HG03432 (cell line): Measurements from ENCODE around the gene FAM204A.

Source experiments
- ATAC-seq: cut with Tn5 transposase; IDR thresholded peaks from one replicate; pipeline ENCODE4 v1.9.1; 2021; ENCODE audit warnings: mild to moderate bottlenecking, moderate library complexity; ENCODE audit not compliant: unreplicated experiment

The FAM204A gene

DNA sequence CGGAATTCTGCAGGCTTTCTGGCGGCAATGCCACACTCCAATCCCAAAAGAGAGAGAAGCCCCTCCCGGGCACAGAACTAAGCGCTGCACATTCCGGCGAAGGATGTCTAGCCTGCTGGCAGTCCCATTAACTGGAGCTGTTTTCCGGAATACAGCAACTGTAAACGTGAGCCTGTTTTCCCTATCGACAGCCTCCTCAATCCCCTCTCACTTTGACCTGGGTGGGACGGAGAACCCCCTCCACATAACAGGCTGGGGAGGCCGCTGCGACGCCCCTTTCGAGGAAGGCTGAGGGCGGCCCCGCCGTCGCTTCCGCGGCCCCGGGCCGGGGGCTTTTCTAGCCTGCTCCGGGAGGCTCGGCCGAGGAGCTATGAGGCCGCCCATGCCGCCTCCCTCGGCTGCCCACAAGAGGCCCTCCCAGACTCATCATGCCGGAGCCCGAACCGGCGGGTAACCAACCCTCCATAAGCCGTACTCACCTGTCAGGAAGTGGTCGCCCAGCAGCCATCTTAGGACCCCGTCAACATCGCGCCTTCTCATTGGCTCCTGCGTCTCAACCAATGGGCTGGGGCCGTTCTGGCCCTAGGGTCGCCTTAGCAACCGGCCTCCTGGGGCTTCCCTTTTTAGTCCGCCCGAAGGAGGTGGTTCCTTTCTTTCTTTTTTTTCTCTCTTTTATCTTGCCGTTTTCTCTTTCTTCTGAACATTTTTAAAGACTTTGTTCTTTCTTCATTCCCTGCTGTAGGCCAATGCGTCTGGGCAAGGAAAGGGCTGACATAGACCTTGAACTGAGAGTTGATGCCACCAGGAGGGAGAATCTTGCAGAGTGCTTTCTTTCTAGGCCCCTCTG, at the start of gene FAM204A:
Gene FAM204A, minus strand, starts transcription at position 534 of the 847 bp plus-strand sequence. CDS start 5,909 bp downstream, outside the sequence.
- ATAC-seq = peak; percentile 100

DNA sequence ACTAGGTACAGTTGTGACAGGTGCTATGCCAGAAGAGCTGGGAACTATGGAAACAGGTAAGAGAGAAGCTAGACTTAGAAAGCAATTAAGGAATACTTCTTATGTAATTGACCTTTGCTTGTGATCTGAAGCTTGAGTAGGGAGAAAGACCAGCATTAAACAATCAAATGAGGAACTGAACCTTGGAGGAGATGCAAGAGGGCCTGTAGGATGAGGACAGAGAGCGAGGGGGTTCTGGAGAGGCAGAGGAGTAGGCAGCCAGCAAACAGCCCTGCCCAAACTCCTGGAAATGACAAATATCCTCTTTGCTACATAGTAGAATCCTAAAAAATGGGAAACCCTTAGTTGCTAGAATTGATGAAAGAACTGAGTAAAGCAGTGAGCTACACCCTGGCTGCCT, 41.6 kb upstream of the FAM204A start:
- ATAC-seq = no peak

DNA sequence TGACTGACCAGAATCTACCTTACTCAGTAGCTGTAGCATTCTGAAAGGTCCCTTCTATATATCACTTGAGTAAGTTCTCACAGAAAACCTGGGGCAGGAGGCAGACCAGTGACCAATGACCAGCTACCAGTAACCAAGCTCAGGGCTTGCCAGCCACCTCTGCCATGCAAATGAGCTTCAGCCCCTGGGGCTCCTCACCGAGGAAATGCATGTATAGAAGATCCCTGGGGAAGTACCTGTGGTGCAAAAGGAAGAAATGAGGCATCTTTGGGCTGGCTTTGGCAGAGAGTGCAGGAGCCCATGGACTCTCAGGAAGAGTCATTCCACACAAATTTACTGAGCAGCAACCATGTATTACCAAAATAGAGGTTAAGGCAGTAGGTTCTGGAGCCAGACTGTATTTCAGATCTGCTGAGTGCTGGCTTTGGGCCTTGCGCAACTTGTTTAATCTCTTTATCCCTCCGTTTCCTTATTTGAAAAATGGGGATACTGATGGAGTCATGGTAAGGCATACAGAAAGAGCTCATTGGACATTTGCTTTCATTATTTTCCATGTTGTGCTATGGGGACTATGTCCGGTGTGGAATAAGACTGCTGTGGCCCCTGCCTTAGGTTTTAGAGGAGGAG, 41.1 kb upstream of the FAM204A start:
- peak; percentile 42 for ATAC-seq

- no peak for ATAC-seq
Measured at GRCh38 chr10:118374404-118374803, 32.3 kb upstream of the FAM204A start.

DNA sequence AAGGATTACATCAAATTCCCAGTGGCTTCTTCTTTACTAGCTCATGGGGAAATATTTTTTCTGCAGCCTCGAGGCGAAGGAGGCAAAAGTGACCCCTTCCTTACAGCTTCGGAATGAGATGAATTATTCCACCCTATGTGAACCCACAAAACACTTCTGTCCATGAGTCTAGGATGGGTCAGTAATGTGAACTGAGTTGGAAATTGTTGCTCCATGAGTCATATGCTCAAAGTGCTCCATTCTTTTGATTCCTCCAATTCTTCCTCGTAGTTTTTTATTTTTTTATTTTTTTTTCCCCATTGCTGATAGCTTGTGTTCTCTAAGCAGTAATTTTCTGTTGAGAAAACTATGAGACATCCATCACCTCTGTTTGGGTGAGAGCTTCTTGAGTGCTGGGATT, 31.7 kb upstream of the FAM204A start:
- ATAC-seq = no peak

- ATAC-seq = no peak
Measured at GRCh38 chr10:118370499-118370898, 28.4 kb upstream of the FAM204A start.

GRCh38 chr10:118369641-118370205, 27.6 kb upstream of the FAM204A start:
- no peak for ATAC-seq

GRCh38 chr10:118365702-118366101, 23.6 kb upstream of the FAM204A start:
- no peak for ATAC-seq

- no peak for ATAC-seq
Measured at GRCh38 chr10:118362103-118362502, 20.0 kb upstream of the FAM204A start.

DNA sequence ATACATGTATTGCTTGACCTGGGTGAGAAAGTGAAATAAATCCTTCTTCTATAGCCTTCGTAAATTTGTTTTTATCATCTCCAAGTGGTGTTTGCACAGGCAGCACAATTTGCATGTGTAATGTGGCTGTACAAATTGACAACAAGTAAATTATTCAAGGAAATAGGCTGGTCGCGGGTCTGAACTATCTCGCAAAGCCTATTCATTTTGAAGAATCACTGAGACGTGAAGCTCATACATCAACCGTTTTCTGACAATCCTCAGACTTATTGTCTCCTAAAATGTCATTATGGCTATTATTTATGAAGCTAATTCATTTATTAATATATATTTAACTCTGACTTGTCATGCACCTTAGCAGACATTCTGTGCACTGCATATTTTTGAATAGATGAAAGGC, 16.2 kb upstream of the FAM204A start:
- ATAC-seq = no peak

DNA sequence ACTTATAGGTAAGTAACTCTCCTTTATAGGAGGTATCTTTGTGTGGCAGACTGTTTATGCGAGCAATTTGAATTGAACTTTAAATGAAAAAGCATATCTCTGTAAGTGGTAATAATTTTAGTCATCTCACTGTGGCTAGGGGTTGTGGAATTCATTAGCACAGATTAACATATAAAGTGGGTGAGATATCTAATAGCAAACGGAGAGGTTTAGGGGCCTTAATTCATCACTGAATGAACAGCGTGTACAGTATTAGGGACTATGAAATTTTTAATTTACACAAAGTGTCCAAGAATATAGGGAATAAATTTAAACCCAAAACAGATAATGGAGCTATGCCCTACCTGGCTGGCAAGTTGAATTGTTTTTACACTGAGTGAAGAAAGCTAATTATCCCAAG, 15.7 kb upstream of the FAM204A start:
- ATAC-seq = no peak

DNA sequence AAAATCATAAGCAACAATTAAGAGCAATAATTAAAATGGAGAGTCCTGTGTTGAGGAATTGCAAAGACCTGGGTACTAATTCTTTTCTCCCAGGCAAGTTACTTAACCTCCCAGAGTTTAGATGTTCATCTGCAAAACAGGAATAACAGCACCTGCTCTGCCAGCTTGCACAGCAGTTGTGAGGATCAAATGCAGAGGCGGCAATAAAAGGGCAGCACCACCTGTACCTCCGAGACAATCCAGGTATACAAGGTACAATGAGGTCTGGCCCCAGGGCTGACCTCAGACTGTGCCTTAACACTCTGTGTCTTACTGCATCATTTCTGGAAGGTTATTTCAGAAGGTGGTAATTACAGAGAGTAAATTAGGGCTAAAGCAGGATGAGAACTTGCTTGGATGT, 14.5 kb upstream of the FAM204A start:
- ATAC-seq = no peak

DNA sequence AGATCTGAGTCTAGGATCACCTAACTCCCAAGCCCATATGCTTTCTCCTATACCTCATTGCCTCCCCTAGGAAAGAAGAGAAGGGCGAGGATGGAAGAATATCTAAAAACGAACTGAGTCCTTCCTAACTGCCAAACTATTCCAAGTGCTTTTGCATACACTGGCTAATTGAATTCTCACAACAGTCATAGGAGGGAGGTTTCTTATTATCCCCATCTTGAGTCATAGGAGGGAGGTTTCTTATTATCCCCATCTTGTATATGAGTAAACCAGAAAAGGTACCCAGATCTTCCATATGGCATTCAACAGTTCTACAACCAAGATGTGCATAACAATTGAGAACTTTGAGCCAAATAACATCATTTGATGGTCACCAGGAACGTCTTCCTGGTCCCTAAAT, 13.1 kb upstream of the FAM204A start:
- no peak for ATAC-seq

DNA sequence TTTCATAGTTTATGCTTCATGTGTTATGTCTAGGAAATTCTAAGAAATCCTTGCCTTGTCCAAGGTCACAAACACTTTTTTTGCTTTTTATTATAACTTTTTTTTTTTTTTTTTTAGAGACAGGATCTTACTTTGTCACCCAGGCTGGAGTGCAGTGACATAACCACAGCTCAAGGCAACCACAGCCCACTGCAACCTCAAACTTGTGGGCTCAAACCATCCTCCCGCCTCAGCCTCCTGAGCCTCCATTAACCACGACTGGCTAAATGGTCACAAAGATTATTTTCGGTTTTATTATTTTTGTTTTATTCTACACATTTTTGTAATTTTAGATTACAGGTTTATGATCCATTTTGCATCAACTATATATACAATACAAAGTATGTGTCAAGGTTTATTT, 7.1 kb upstream of the FAM204A start:
- ATAC-seq = no peak

GRCh38 chr10:118343549-118343948, 1.4 kb upstream of the FAM204A start:
- ATAC-seq = no peak

DNA sequence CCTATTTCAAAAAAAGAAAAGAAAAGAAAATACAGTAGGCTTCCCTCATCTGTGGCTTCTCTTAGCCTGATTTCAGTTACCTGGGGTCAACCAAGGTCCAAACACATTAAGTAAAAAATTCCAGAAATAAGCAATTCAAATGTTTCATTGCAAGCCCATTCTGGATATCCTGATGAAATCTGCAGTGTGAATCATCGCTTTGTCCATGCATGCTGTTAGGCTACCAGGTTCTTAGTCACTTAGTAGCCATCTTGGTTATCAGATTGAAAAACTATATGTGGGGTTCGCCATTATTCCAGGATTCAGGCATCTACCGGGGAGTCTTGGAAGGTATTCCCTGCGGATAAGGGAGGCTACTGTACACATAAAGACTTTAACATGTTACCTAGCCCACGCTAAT, 991 bp upstream of the FAM204A start:
- ATAC-seq = no peak

GRCh38 chr10:118342638-118343020, 505 bp upstream of the FAM204A start:
- ATAC-seq = peak; percentile 7

DNA sequence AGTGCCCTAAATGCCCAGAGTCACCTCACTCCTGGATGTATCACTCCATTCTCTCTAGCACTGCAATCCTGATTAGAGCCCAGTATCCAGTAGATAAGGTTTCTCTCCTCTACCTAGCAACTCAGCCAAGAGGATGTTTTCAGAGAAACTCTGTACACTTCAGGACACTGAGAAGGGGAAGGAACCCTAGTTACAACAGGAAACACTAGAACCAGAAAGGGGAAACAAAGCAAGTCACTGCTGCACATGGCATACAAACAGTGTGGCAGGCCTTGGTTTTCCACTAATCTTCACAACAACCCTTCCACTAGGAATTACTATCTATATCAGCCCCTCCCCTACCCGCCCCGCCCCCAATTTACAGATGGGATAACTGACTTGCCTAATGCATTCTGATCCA, 1.6 kb downstream of the FAM204A start:
- no peak for ATAC-seq

DNA sequence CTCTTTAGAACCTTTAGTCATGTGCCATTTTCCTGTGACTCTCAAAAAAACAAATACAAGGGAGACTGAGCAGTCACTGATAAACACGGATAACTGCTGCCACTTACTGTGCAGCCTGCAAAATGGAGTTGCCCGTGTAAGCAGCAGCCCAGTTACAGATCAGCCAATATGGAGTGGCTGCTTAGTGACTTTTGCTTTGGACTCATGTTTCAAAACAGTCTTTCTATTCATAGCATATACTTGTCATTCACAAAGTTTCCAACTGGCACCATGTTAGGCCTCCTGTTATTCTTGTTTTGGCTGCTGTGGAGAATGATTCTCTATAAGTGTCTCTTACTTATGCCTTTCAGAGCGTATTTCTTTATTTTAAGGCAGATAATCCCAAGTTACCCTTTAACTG, 3.0 kb downstream of the FAM204A start:
- no peak for ATAC-seq

DNA sequence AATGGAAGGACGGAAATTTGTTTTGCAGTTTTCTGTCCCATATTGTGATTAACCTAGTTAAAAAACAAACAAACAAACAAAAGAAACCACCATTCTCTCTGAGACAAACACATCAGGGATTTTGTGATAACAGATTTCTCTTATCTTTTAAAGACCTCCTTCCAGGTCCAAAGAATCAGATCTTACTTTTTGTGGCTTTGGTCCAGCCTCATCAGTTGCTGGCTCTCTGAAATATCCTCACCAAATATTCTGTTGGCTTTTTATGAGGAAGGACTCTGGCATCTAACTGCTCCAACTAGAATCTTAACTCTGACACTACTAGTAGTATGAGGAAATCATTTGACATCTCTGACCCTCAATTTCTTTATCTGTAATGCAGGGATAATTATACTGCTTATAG, 4.8 kb downstream of the FAM204A start:
- no peak for ATAC-seq

DNA sequence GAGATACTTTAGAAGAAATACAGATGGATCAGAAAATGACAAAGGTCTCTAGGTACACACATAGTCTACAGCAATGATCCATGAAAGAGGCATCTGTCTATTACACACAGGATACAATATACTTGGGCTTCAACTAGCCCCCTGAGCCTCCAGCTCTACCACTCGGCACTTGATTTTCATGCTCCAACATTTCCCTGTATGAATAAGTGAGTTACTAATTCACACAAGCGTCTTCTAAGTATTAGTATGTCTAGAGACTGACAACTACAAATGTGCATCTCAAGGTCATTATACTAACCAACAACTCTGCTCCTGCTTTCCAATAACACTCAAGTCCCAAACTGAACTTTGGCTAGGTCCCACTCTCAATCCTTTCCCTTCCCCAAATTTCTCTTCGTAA, 8.3 kb downstream of the FAM204A start:
- no peak for ATAC-seq
